IMR-90 (cell line): ENCODE results near the gene PIGP. TPM values are rescaled to one million over a fixed set of nuclear protein-coding genes. Genes with fewer than 3 reads are reported as not detected.

ENCODE experiments used
- ATAC-seq: fragments of 200-7000 bp; cut with Tn5 transposase; 2 replicates; pipeline ENCODE4 v1.9.1; 2020; ENCODE audit warnings: low read depth, mild to moderate bottlenecking, moderate library complexity
- BruUV-seq: library from RNA; stranded (reverse); fragments of 400-500 nt; replicated peaks from 2 replicates; lab custom pipeline; 2021; lab: Mats Ljungman, UMichigan
- CTCF ChIA-PET: fragments of 300-600 bp; formaldehyde crosslinking; extraction: SDS; loops from one replicate; lab custom pipeline; 2021; ENCODE audit warnings: antibody characterized with exemption; lab: Yijun Ruan, JAX
- POLR2A ChIA-PET: fragments of 300-600 bp; sonication (Branson Sonifier 250); formaldehyde crosslinking; loops from one replicate; lab custom pipeline; 2022; ENCODE audit warnings: antibody characterized with exemption; ENCODE audit not compliant: unreplicated experiment; lab: Charles Lee
- DNase-seq: peaks from one replicate; pipeline ENCODE4 v3.0.0; 2013
- H2AFZ ChIP-seq: replicated peaks from 2 replicates; pipeline ENCODE3; 2013; ENCODE audit warnings: low read length, mild to moderate bottlenecking; ENCODE audit not compliant: poor library complexity
- H2AK5ac ChIP-seq: 2 replicates; pipeline ENCODE4 v1.6.1; 2013; ENCODE audit warnings: low read depth, low read length, inconsistent platforms
- H2AK9ac ChIP-seq: replicated peaks from 2 replicates; pipeline ENCODE3; 2013; ENCODE audit warnings: mild to moderate bottlenecking, low read depth, low read length, moderate library complexity; ENCODE audit not compliant: poor library complexity
- H2BK120ac ChIP-seq: 2 replicates; pipeline ENCODE4 v1.6.1; 2013; ENCODE audit warnings: low read depth, low read length, inconsistent platforms
- H2BK15ac ChIP-seq: 3 replicates; pipeline ENCODE4 v1.6.1; 2013; ENCODE audit warnings: low read depth, low read length, inconsistent platforms
- H2BK20ac ChIP-seq: 2 replicates; pipeline ENCODE4 v1.6.1; 2013; ENCODE audit warnings: low read depth, mild to moderate bottlenecking, inconsistent platforms, low read length, moderate library complexity
- H2BK5ac ChIP-seq: 2 replicates; pipeline ENCODE4 v1.6.1; 2013; ENCODE audit warnings: mild to moderate bottlenecking, low read depth, low read length, inconsistent platforms; ENCODE audit not compliant: poor library complexity, severe bottlenecking
- H3K14ac ChIP-seq: replicated peaks from 2 replicates; pipeline ENCODE4 v1.6.1; 2013; ENCODE audit warnings: low read depth, low read length, inconsistent platforms
- H3K18ac ChIP-seq: 2 replicates; pipeline ENCODE4 v1.6.1; 2013; ENCODE audit warnings: low read depth, low read length, control low read depth
- H3K23ac ChIP-seq: 2 replicates; pipeline ENCODE4 v1.6.1; 2013; ENCODE audit warnings: low read depth, low read length, inconsistent platforms
- H3K27ac ChIP-seq: 2 replicates; pipeline ENCODE4 v1.5.1; 2013; ENCODE audit warnings: mild to moderate bottlenecking, control low read depth, low read length; ENCODE audit not compliant: insufficient read depth
- H3K27me3 ChIP-seq: 2 replicates; pipeline ENCODE4 v1.6.1; 2013; ENCODE audit warnings: low read length; ENCODE audit not compliant: control insufficient read depth, insufficient read depth
- H3K36me3 ChIP-seq: 2 replicates; pipeline ENCODE4 v1.6.1; 2013; ENCODE audit warnings: low read length, mixed read lengths; ENCODE audit not compliant: control insufficient read depth, insufficient read depth
- H3K4ac ChIP-seq: 2 replicates; pipeline ENCODE4 v1.6.1; 2013; ENCODE audit warnings: low read depth, low read length, inconsistent platforms
- H3K4me1 ChIP-seq: 2 replicates; pipeline ENCODE4 v1.6.1; 2013; ENCODE audit warnings: low read length, mixed read lengths; ENCODE audit not compliant: control insufficient read depth, insufficient read depth
- H3K4me2 ChIP-seq: 2 replicates; pipeline ENCODE4 v1.6.1; 2013; ENCODE audit warnings: low read depth, mild to moderate bottlenecking, control low read depth, low read length, moderate library complexity
- H3K4me3 ChIP-seq: 2 replicates; pipeline ENCODE4 v1.5.1; 2013; ENCODE audit warnings: low read depth, mild to moderate bottlenecking, control low read depth, low read length, moderate library complexity; ENCODE audit not compliant: insufficient read depth
- H3K56ac ChIP-seq: 2 replicates; pipeline ENCODE4 v1.6.1; 2013; ENCODE audit warnings: low read length, inconsistent platforms; ENCODE audit not compliant: insufficient read depth; ENCODE audit errors: extremely low read depth
- H3K79me1 ChIP-seq, 2 experiments: 2 replicates each; pipeline ENCODE4 v1.6.1; 2013; ENCODE audit warnings: low read length in 2 of 2, inconsistent platforms in 1 of 2, low read depth in 1 of 2
- H3K9ac ChIP-seq: 2 replicates; pipeline ENCODE4 v1.6.1; 2013; ENCODE audit warnings: low read depth, low read length, control low read depth
- H3K9me1 ChIP-seq: 2 replicates; pipeline ENCODE4 v1.6.1; 2013; ENCODE audit warnings: low read length, inconsistent platforms; ENCODE audit not compliant: insufficient read depth
- H3K9me3 ChIP-seq: 2 replicates; pipeline ENCODE4 v1.6.1; 2013; ENCODE audit warnings: low read length; ENCODE audit not compliant: control insufficient read depth, insufficient read depth
- H4K20me1 ChIP-seq: 2 replicates; pipeline ENCODE4 v1.6.1; 2013; ENCODE audit warnings: low read length, inconsistent platforms; ENCODE audit not compliant: insufficient read depth
- H4K5ac ChIP-seq: 2 replicates; pipeline ENCODE4 v1.6.1; 2013; ENCODE audit warnings: mild to moderate bottlenecking, low read depth, low read length, control low read depth
- H4K8ac ChIP-seq, 2 experiments: 2 replicates each; pipeline ENCODE4 v1.6.1; 2013; ENCODE audit warnings: low read depth in 2 of 2, low read length in 2 of 2, control low read depth in 1 of 2, inconsistent platforms in 1 of 2
- H4K91ac ChIP-seq: 2 replicates; pipeline ENCODE4 v1.6.1; 2013; ENCODE audit warnings: low read depth, low read length, inconsistent platforms; ENCODE audit not compliant: insufficient read depth
- CHD1 ChIP-seq: IDR thresholded peaks from 2 replicates; pipeline ENCODE4 v1.6.1; 2012; ENCODE audit warnings: low read depth, low read length, improper control_type of control experiment
- CTCF ChIP-seq: conservative IDR thresholded peaks from 2 replicates; pipeline ENCODE4 v1.5.1; 2012; ENCODE audit warnings: mild to moderate bottlenecking, low read depth, low read length, improper control_type of control experiment
- NFE2L2 ChIP-seq: fragments of 150-350 bp; IDR thresholded peaks from 2 replicates; pipeline ENCODE4 v1.6.1; 2016; ENCODE audit warnings: low read depth, mild to moderate bottlenecking, low read length
- USF2 ChIP-seq: fragments of 150-350 bp; IDR thresholded peaks from 2 replicates; pipeline ENCODE4 v1.6.1; 2017; ENCODE audit warnings: mild to moderate bottlenecking, antibody characterized with exemption, low read length, low read depth
- WGBS, 2 experiments: methylation state at CpG; one replicate each; pipeline versions ENCODE4 v1.1.5 to v1.1.7; 2013; ENCODE audit warnings: missing lambda C conversion rate in 2 of 2; ENCODE audit not compliant: insufficient read length in 1 of 2; ENCODE audit errors: extremely low coverage in 2 of 2; 5-methylcytosine and 5-hydroxymethylcytosine counted together
- dilution Hi-C: fragments of 300-500 bp; cut with HindIII; formaldehyde crosslinking; loops from one replicate; pipeline ENCODE4 v1.14.3; 2018; ENCODE audit warnings: low sequenced_read_pairs; ENCODE audit not compliant: unreplicated experiment
- in situ Hi-C: fragments of 300-500 bp; cut with MboI; formaldehyde crosslinking; loops from 3 replicates; pipeline ENCODE4 v1.14.3; 2019; ENCODE audit warnings: low sequenced_read_pairs, inconsistent platforms, mixed read lengths
- intact Hi-C: fragments of 100-400 bp; cut with micrococcal nuclease; formaldehyde crosslinking; loops from 2 replicates; pipeline ENCODE4 v1.10.0; 2022
- polyA plus RNA-seq, 3 experiments: library from polyadenylated mRNA; depleted of rRNA; stranded (reverse); fragments of >200 nt; gene quantifications; 2 replicates each; pipeline ENCODE4 v1.2.3, GENCODE V29; 2012; ENCODE audit warnings: low replicate concordance in 1 of 3
- total RNA-seq: library from RNA; depleted of rRNA; stranded (reverse); fragments of >200 nt; gene quantifications from 2 replicates; pipeline ENCODE4 v1.2.3, GENCODE V29; 2012

Gene PIGP
- total and polyA plus RNA-seq, 2 of the 4 experiments (the other 2 are of a cell fraction) = 4.1 to 15.4 TPM

- Histone ChIP-seq H3K4me3 (no peak overlapping the region), H2BK120ac (peak overlapping the region; percentile 42; the same call in 1 of the 2 replicates), H4K8ac (0 out of 4 replicates have a peak overlapping the region, but pooled peaks of 1 of the 2 experiments have one; percentile 3), H3K4ac (no peak overlapping the region), H3K14ac (peak overlapping the region; percentile 19; the same call in 1 of the 2 replicates), H3K4me1 (peaks cover 17% of the 10 kb centered on the region), H3K9me3 (no peaks in the 10 kb centered on the region), H2AK9ac (no peak overlapping the region), H3K9me1 (peaks cover 19% of the 10 kb centered on the region), H3K27ac (no peak overlapping the region), H3K23ac (no peak overlapping the region), H3K9ac (no peak overlapping the region), H2AK5ac (peak overlapping the region; percentile 29; the same call in 1 of the 2 replicates), H2BK15ac (peak overlapping the region; percentile 72; the same call in 1 of the 3 replicates), H4K5ac (no peak overlapping the region), H3K56ac (no peak overlapping the region), H2BK20ac (peak overlapping the region; percentile 24; the same call in 1 of the 2 replicates), H3K27me3 (no peaks in the 10 kb centered on the region), H3K18ac (peak overlapping the region; percentile 38; the same call in 1 of the 2 replicates), H3K36me3 (no peaks in the 10 kb centered on the region), H4K20me1 (peaks cover 4% of the 10 kb centered on the region; the same call in 1 of the 2 replicates), H3K4me2 (no peak overlapping the region), H2AFZ (no peak overlapping the region), H4K91ac (no peak overlapping the region), H3K79me1 (peaks cover 0 to 4% of the 10 kb centered on the region in 2 experiments; a peak in 1 of 4 replicates), H2BK5ac (no peak overlapping the region)
- ChIA-PET CTCF (no interaction called here), POLR2A (no interaction called here)
- in situ Hi-C loops (no loop called here), dilution Hi-C loops (no loop called here), intact Hi-C loops (no loop called here)
- ATAC-seq (no peak), DNase-seq (no peak)
- no peak for TF ChIP-seq CTCF
- TF ChIP-seq CHD1 = no peak
- no peak for TF ChIP-seq USF2
- TF ChIP-seq NFE2L2 = no peak
- no CpG with 5 or more reads among the region's 7 CpGs for WGBS, 2 experiments
- BruUV-seq = no TSS peak
Observed at GRCh38 chr21:37061926-37062592, 10.8 kb downstream of the PIGP start.
